Measurements from ENCODE around the gene PRKCB.

PRKCB gene

DNA sequence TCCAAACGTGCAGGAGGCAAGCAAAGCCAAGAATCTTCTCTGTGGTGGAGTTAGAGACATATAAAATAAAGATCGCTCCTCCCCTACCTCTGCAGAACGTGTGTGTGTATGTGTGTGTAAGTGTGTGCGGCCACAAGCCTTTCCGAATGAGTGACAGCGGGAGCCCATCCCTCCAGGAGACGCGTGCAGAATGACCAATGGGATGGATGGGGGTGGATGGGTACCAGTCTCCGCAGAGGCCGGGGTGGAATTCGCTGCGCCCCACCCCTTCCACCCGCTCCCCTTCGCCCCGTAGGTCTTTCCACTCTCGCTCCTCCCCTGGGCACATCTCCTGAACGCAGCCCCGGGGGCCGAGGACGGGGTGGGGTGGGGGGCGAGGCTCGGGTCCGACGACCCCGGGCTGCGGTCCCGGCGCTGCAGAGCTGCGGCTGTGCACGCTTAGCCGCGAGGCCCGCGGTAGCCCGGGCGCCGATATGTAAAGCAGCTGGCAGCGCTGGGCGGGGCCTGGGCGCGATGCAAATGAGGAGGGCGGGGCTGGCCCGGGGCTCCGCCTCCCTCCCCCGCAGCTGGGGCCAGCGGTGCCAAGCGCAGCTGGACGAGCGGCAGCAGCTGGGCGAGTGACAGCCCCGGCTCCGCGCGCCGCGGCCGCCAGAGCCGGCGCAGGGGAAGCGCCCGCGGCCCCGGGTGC is at the start of gene PRKCB:
TSS of gene PRKCB (plus strand) at position 594 of the 688 bp plus-strand sequence.
- no peaks in the 10 kb centered on the region for H3K4me1 ChIP-seq (ENCODE audit: insufficient read depth, poor library complexity, severe bottlenecking)
- H3K9me3 ChIP-seq (ENCODE audit: severe bottlenecking) = no peaks in the 10 kb centered on the region
- peak; percentile 90 for ATAC-seq (ENCODE audit: low read depth)
- no peaks in the 10 kb centered on the region for H3K36me3 ChIP-seq (ENCODE audit: low read depth)
- no peak within 1 kb of the TSS for H3K27ac ChIP-seq (ENCODE audit: poor library complexity, severe bottlenecking)
- H3K27me3 ChIP-seq (ENCODE audit: insufficient read depth, poor library complexity, severe bottlenecking) = peaks cover 41% of the 10 kb centered on the region
- H3K4me3 ChIP-seq (ENCODE audit: severe bottlenecking) = peak within 1 kb of the TSS; percentile 19
- DNase-seq (ENCODE audit: low spot score) = peak; percentile 64
- TF ChIP-seq, protein P1, sequence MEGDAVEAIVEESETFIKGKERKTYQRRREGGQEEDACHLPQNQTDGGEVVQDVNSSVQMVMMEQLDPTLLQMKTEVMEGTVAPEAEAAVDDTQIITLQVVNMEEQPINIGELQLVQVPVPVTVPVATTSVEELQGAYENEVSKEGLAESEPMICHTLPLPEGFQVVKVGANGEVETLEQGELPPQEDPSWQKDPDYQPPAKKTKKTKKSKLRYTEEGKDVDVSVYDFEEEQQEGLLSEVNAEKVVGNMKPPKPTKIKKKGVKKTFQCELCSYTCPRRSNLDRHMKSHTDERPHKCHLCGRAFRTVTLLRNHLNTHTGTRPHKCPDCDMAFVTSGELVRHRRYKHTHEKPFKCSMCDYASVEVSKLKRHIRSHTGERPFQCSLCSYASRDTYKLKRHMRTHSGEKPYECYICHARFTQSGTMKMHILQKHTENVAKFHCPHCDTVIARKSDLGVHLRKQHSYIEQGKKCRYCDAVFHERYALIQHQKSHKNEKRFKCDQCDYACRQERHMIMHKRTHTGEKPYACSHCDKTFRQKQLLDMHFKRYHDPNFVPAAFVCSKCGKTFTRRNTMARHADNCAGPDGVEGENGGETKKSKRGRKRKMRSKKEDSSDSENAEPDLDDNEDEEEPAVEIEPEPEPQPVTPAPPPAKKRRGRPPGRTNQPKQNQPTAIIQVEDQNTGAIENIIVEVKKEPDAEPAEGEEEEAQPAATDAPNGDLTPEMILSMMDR (IDR thresholded peaks at IDR 0.05; ENCODE audit: poor library complexity, severe bottlenecking) = no peak

DNA sequence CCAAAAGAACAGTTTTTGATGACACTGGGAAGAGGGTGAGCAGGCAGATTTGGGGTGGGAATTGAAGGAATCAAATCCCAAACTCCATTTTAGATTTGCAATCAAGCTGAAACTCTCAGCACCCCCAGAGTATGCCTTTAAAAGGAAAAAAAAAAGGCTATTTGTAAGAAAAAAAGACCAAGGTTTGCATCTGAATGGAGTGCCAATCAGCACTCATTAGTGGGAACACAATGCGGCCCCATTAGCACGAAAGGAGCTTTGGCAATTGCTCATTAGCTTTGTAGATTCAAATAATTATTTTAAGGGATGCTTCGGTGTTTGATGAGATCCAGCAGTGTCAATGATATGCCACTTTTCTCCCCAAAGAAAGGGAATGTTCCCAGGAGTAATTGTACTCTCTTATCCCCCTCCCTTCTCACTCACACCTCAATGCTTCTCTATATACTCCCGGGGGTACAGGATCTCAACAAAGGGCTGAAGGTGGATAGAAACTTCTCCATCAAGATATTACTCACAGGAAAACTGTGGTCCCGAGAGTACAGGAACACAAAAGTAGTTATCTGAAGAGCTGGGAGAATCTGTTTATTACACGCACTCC is 48.7 kb upstream of the PRKCB start:
- Histone ChIP-seq H3K36me3 (ENCODE audit: low read depth) (no peaks in the 10 kb centered on the region), H3K27ac (ENCODE audit: poor library complexity, severe bottlenecking) (no peak overlapping the region), H3K4me1 (ENCODE audit: insufficient read depth, poor library complexity, severe bottlenecking) (no peaks in the 10 kb centered on the region), H3K4me3 (ENCODE audit: severe bottlenecking) (no peak overlapping the region), H3K27me3 (ENCODE audit: insufficient read depth, poor library complexity, severe bottlenecking) (no peaks in the 10 kb centered on the region), H3K9me3 (ENCODE audit: severe bottlenecking) (no peaks in the 10 kb centered on the region)
- TF ChIP-seq, protein P1 (IDR thresholded peaks at IDR 0.05; ENCODE audit: poor library complexity, severe bottlenecking) = no peak
- DNase-seq (ENCODE audit: low spot score) (no peak), ATAC-seq (ENCODE audit: low read depth) (no peak)

DNA sequence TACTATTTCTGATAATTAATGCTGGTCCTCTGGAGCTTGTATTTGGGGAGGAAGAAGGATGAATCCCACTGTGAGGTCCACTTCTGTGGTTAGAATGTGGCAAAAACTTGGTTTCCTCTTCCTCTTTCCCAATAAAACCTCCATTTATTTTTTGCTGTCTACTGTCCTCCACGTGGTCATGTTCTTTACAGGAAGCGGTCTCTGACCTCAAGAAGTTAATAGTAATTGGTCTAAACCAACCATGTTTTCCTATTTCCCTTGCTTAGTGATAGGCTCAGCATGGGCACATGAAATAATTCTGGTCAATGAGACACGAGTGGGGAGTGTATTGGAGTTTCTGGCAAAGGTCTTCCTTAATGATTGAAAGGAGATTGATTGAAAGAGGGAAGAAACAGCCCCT is 47.1 kb upstream of the PRKCB start:
- Histone ChIP-seq H3K27ac (ENCODE audit: poor library complexity, severe bottlenecking) (no peak overlapping the region), H3K27me3 (ENCODE audit: insufficient read depth, poor library complexity, severe bottlenecking) (no peaks in the 10 kb centered on the region), H3K36me3 (ENCODE audit: low read depth) (no peaks in the 10 kb centered on the region), H3K9me3 (ENCODE audit: severe bottlenecking) (no peaks in the 10 kb centered on the region), H3K4me3 (ENCODE audit: severe bottlenecking) (no peak overlapping the region), H3K4me1 (ENCODE audit: insufficient read depth, poor library complexity, severe bottlenecking) (no peaks in the 10 kb centered on the region)
- TF ChIP-seq, protein P1 (IDR thresholded peaks at IDR 0.05; ENCODE audit: poor library complexity, severe bottlenecking) = no peak
- no peak for ATAC-seq (ENCODE audit: low read depth)
- DNase-seq (ENCODE audit: low spot score) = no peak

DNA sequence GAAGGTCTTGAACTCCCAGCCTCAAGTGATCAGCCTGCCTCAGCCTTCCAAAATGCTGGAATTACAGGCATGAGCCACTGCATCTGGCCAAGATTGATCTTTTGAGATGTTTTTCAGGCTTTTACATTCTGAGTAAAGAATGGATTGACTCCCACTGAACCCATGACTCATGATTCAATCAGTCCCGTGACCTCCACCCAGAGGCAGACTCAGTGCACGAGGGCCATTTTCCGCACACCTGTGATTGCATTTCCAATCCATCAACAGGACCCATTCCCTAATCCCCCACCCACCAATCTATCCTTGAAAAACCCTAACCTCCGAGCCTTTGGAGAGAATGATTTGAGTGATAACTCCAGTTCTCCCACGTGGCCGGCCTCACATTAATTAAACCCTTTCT is 40.4 kb upstream of the PRKCB start:
- DNase-seq (ENCODE audit: low spot score) = no peak
- Histone ChIP-seq H3K4me1 (ENCODE audit: insufficient read depth, poor library complexity, severe bottlenecking) (no peaks in the 10 kb centered on the region), H3K9me3 (ENCODE audit: severe bottlenecking) (no peaks in the 10 kb centered on the region), H3K27me3 (ENCODE audit: insufficient read depth, poor library complexity, severe bottlenecking) (no peaks in the 10 kb centered on the region), H3K36me3 (ENCODE audit: low read depth) (no peaks in the 10 kb centered on the region), H3K27ac (ENCODE audit: poor library complexity, severe bottlenecking) (no peak overlapping the region), H3K4me3 (ENCODE audit: severe bottlenecking) (no peak overlapping the region)
- no peak for ATAC-seq (ENCODE audit: low read depth)
- TF ChIP-seq, protein P1 (IDR thresholded peaks at IDR 0.05; ENCODE audit: poor library complexity, severe bottlenecking) = no peak

DNA sequence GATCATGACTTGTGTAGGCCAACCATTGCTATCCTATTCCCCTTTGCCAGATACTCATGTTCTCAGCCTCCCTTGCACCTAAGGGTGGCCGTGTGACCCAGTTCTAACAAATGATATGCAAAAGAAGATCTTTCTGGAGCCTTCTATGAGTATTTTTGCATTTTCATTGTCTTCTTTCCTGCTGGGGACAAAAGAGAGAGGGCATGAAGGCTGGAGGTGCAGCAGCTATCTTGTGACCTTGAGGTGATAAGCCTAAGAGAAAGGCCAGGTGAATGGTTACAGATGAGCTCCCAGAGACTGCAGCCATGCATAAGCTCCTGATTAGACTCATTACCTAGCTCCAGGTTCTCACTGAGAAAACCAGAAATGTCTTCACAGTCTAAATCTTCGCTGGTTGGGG is 38.8 kb upstream of the PRKCB start:
- no peaks in the 10 kb centered on the region for H3K4me1 ChIP-seq (ENCODE audit: insufficient read depth, poor library complexity, severe bottlenecking)
- DNase-seq (ENCODE audit: low spot score) (no peak), ATAC-seq (ENCODE audit: low read depth) (no peak)
- H3K27ac ChIP-seq (ENCODE audit: poor library complexity, severe bottlenecking) = no peak overlapping the region
- no peaks in the 10 kb centered on the region for H3K36me3 ChIP-seq (ENCODE audit: low read depth)
- no peaks in the 10 kb centered on the region for H3K9me3 ChIP-seq (ENCODE audit: severe bottlenecking)
- no peaks in the 10 kb centered on the region for H3K27me3 ChIP-seq (ENCODE audit: insufficient read depth, poor library complexity, severe bottlenecking)
- no peak overlapping the region for H3K4me3 ChIP-seq (ENCODE audit: severe bottlenecking)
- TF ChIP-seq, protein P1 (IDR thresholded peaks at IDR 0.05; ENCODE audit: poor library complexity, severe bottlenecking) = no peak

Measured in RWPE2 (cell line).